Esophagus muscularis mucosa (tissue), 4 donors: ENCODE measurements around the gene RAI1. TPM values are rescaled to one million over a fixed set of nuclear protein-coding genes. Genes with fewer than 3 reads are reported as not detected.

Experiments used
- DNase-seq: peaks from one replicate; pipeline ENCODE4 v3.0.0-alpha.2; 2017; ENCODE audit errors: extremely low spot score
- H3K27ac ChIP-seq, 4 donors: fragments of 200-600 bp; sonication (generic); replicated peaks in 1 of 4; 1 replicate in 3 of 4; 2 replicates in 1 of 4; pipeline ENCODE4 v1.5.1; 2016 to 2019; ENCODE audit warnings: mild to moderate bottlenecking in 1 of 4
- H3K27me3 ChIP-seq, 4 donors: fragments of 200-600 bp; sonication (generic); one replicate each; pipeline versions ENCODE4 v1.5.1 to v1.6.0; 2016 to 2019
- H3K36me3 ChIP-seq, 4 donors: fragments of 200-600 bp; sonication (generic); one replicate each; pipeline ENCODE4 v1.5.1; 2016 to 2019
- H3K4me1 ChIP-seq, 4 donors: fragments of 200-600 bp; sonication (generic); one replicate each; pipeline ENCODE4 v1.5.1; 2016 to 2019
- H3K4me3 ChIP-seq, 4 donors: fragments of 200-600 bp; sonication (generic); 1 replicate in 2 of 4; 2 replicates in 2 of 4; pipeline ENCODE4 v1.5.1; 2016 to 2019; ENCODE audit warnings: mild to moderate bottlenecking in 4 of 4, moderate library complexity in 1 of 4
- H3K9me3 ChIP-seq, 4 donors: fragments of 200-600 bp; sonication (generic); 1 replicate in 3 of 4; 2 replicates in 1 of 4; pipeline ENCODE4 v1.5.1; 2016 to 2019
- CTCF ChIP-seq, 3 experiments: fragments of 200-600 bp in 2 of 3; fragments of 450-650 bp in 1 of 3; sonication (generic) in 2 of 3; IDR thresholded peaks; one replicate each; pipeline ENCODE4 v1.5.1; 2017 to 2019; ENCODE audit warnings: antibody characterized with exemption in 3 of 3, mild to moderate bottlenecking in 2 of 3, moderate library complexity in 1 of 3
- EP300 ChIP-seq: sonication (generic); formaldehyde crosslinking; IDR thresholded peaks from one replicate; pipeline ENCODE4 v1.6.1; 2017; ENCODE audit warnings: antibody characterized with exemption
- POLR2A ChIP-seq: fragments of 450-650 bp; IDR thresholded peaks from one replicate; pipeline ENCODE4 v1.6.1; 2017; ENCODE audit warnings: antibody characterized with exemption, moderate library complexity, mild to moderate bottlenecking, low read depth
- POLR2AphosphoS5 ChIP-seq, 2 donors: sonication (generic); formaldehyde crosslinking; IDR thresholded peaks; one replicate each; pipeline ENCODE4 v1.6.1; 2017; ENCODE audit warnings: antibody characterized with exemption in 2 of 2
- WGBS: methylation state at CpG from one replicate; pipeline ENCODE4 v1.1.5; 2018; 5-methylcytosine and 5-hydroxymethylcytosine counted together
- intact Hi-C: fragments of 100-400 bp; cut with DNase I; formaldehyde crosslinking; loops from one replicate; pipeline ENCODE4 v1.15.1; 2023
- total RNA-seq, 4 donors: library from RNA; depleted of rRNA; stranded (reverse); fragments of >200 nt; gene quantifications; one replicate each; pipeline versions ENCODE4 v1.1.0 to v1.2.1, GENCODE V29; 2016

Gene RAI1
- total RNA-seq, 4 donors from 2014 or later = 18.7 to 41.3 (median 28.3) TPM

GRCh38 chr17:17698869-17699351, 17.7 kb downstream of the RAI1 start:
- intact Hi-C loops = no loop called here
- DNase-seq = no peak

GRCh38 chr17:17699491-17699890, 18.2 kb downstream of the RAI1 start:
- no peaks in the 10 kb centered on the region for H3K36me3 ChIP-seq
- intact Hi-C loops = no loop called here
- H3K27me3 ChIP-seq = no peaks in the 10 kb centered on the region
- H3K9me3 ChIP-seq = no peaks in the 10 kb centered on the region
- H3K4me1 ChIP-seq = peaks cover 88 to 98% (median 96%) of the 10 kb centered on the region in 4 donors
- no peak for DNase-seq
- peak overlapping the region; percentile 95 to 99 (median 97) for H3K27ac ChIP-seq
- 63% methylated on average over 7 of the region's 7 CpGs for WGBS
- no peak overlapping the region for H3K4me3 ChIP-seq
- no peak for TF ChIP-seq CTCF (IDR thresholded peaks at IDR 0.05)
- TF ChIP-seq POLR2A = no peak
- TF ChIP-seq POLR2AphosphoS5 (IDR thresholded peaks at IDR 0.05) = no peak
- TF ChIP-seq EP300 = no peak

More at GRCh38 chr17:17698869-17699351, 17.7 kb downstream of the RAI1 start:
- Histone ChIP-seq H3K27ac (peak overlapping the region; percentile 95 to 99 (median 97)), H3K4me1 (peaks cover 89 to 97% (median 96%) of the 10 kb centered on the region in 4 donors), H3K36me3 (no peaks in the 10 kb centered on the region), H3K4me3 (no peak overlapping the region), H3K9me3 (no peaks in the 10 kb centered on the region), H3K27me3 (no peaks in the 10 kb centered on the region)
- TF ChIP-seq POLR2A (no peak), CTCF (IDR thresholded peaks at IDR 0.05) (no peak), POLR2AphosphoS5 (IDR thresholded peaks at IDR 0.05) (peak; percentile 64 to 81), EP300 (no peak)
- 38% methylated on average over 8 of the region's 8 CpGs for WGBS

GRCh38 chr17:17700251-17700969, 19.2 kb downstream of the RAI1 start:
- DNase-seq = no peak
- H3K4me3 ChIP-seq = peak overlapping the region; percentile 44 to 56 (median 48)
- no peaks in the 10 kb centered on the region for H3K9me3 ChIP-seq
- H3K4me1 ChIP-seq = peaks cover 82 to 94% (median 90%) of the 10 kb centered on the region in 4 donors
- 44% methylated on average over 25 of the region's 86 CpGs for WGBS
- intact Hi-C loops = no loop called here
- no peaks in the 10 kb centered on the region for H3K27me3 ChIP-seq
- no peaks in the 10 kb centered on the region for H3K36me3 ChIP-seq
- TF ChIP-seq POLR2A (no peak), CTCF (IDR thresholded peaks at IDR 0.05) (no peak), POLR2AphosphoS5 (IDR thresholded peaks at IDR 0.05) (no peak), EP300 (no peak)
- H3K27ac ChIP-seq = peak overlapping the region; percentile 95 to 99 (median 97)

- 88% methylated on average over 2 of the region's 2 CpGs for WGBS
- H3K36me3 ChIP-seq = no peaks in the 10 kb centered on the region
- peaks cover 75 to 90% (median 84%) of the 10 kb centered on the region in 4 donors for H3K4me1 ChIP-seq
- intact Hi-C loops = no loop called here
- no peaks in the 10 kb centered on the region for H3K9me3 ChIP-seq
- TF ChIP-seq EP300 (no peak), POLR2AphosphoS5 (IDR thresholded peaks at IDR 0.05) (no peak), POLR2A (no peak), CTCF (IDR thresholded peaks at IDR 0.05) (no peak)
- H3K27me3 ChIP-seq = no peaks in the 10 kb centered on the region
- DNase-seq = no peak
- peak overlapping the region in 3 of 4 donors; percentile 44 to 56 (median 50) for H3K4me3 ChIP-seq
- H3K27ac ChIP-seq = peak overlapping the region; percentile 95 to 99 (median 97)
Measured at GRCh38 chr17:17701112-17701511, 19.9 kb downstream of the RAI1 start.
